Measurements from ENCODE around the gene SLC51B.
"Not testable (repeated sequence)": the region's sequence is repeated elsewhere in the genome, so short reads cannot be mapped to it uniquely, and the experiment has no call there.

The SLC51B gene

DNA sequence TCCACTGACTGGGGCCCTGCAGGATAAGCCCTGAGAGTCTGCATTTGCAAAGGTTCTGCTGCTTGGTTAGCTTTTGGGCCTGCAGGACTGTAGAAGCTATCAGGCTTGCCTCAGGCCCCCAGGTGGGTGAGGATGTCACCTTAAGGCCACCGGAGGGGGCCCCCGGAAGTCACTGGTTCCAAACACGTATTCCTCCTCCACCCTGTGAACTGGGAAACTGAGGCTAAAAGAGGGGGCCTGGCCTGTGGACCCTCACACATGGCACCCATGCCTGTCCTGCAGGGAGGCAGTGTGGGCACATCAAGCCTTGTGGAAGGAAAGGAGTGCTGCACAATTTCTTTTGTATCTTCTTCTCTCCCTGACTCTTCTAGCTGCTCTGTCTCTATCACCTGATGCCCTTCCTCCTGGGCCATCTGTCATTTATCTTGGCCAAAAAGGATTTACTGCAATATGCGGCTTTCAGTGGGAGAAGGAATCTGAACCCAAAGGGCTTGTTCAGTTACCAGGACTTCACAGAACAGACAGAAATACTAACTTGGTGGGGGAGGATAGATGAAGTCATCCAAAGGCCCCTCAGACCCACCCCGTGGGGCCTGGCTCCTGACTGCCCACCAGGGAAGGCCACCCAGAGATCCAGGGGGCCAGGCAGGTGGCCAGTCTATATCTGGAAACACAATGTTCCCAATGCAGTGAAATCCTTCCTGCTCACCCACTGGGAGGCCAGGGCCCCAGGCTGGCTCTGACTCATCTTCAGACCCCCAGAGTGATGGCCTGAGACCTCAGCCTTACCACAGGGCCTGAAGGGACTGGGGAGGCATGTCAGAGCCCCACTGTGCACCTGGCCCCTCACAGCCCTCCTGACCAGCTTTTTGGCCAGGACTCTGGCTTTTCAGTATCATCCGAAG lies 51.5 kb downstream of the SLC51B start:
- in situ Hi-C loops (cut with MboI; ENCODE audit: low pct_unique_long_range_greater_than_20kb, low sequenced_read_pairs, unreplicated experiment): no loop called here
- no peak for DNase-seq (ENCODE audit: low spot score)
- TF ChIP-seq, protein P1, sequence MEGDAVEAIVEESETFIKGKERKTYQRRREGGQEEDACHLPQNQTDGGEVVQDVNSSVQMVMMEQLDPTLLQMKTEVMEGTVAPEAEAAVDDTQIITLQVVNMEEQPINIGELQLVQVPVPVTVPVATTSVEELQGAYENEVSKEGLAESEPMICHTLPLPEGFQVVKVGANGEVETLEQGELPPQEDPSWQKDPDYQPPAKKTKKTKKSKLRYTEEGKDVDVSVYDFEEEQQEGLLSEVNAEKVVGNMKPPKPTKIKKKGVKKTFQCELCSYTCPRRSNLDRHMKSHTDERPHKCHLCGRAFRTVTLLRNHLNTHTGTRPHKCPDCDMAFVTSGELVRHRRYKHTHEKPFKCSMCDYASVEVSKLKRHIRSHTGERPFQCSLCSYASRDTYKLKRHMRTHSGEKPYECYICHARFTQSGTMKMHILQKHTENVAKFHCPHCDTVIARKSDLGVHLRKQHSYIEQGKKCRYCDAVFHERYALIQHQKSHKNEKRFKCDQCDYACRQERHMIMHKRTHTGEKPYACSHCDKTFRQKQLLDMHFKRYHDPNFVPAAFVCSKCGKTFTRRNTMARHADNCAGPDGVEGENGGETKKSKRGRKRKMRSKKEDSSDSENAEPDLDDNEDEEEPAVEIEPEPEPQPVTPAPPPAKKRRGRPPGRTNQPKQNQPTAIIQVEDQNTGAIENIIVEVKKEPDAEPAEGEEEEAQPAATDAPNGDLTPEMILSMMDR (IDR thresholded peaks at IDR 0.05; ENCODE audit: extremely low read depth, insufficient read depth, missing control alignments): no peak

DNA sequence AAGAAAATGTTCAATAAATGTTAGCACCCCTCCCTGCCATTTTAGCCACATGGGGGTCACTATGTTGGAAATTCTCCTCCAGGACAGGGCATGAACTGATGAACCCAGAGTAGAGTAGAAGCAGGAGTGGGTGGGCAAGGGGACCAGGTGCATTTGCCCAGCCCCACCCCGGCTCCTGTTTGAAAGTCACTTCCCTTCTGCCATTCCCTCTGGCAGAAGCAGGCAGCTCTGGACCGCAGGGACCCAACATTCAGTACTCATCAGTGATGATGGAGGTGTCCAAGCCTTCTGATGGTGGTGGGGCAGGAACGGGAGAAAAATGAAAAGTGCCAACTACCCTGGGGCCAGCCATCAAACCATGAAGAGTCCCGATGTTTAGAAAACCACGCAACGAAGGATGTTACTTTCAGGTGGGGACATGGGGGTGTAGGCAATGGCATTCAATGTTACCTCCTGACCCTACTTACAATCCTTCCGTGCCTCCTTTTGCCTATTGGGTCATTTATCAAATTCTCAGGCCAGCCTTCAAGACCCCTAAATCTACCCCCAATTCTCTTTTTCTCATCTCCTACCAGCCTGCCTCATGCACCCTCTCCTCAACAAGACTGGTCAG lies 52.6 kb downstream of the SLC51B start:
- TF ChIP-seq, protein P1 (IDR thresholded peaks at IDR 0.05; ENCODE audit: extremely low read depth, insufficient read depth, missing control alignments): no peak
- no peak for DNase-seq (ENCODE audit: low spot score)
- in situ Hi-C loops (cut with MboI; ENCODE audit: low pct_unique_long_range_greater_than_20kb, low sequenced_read_pairs, unreplicated experiment): no loop called here

DNA sequence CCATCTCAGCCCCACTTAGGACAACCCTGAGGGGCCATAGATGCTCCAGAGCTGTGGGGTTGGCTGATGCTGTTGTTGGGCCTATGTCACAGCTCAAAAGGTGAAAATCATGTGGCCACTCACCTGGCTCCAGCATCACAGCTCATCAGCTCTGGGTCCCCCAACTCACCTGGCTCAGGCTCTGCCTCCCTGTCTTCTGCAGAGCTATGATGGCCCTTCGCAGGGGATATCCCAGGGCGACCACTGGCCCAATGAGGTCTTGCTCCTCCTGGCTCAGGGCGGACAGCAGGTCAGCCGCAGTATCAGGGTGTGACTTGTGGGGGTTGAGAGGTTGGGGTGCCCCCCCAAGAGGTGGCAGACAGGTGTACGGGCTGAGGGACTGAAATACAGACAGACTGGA lies 54.1 kb downstream of the SLC51B start:
- TF ChIP-seq, protein P1 (IDR thresholded peaks at IDR 0.05; ENCODE audit: extremely low read depth, insufficient read depth, missing control alignments): no peak
- in situ Hi-C loops (cut with MboI; ENCODE audit: low pct_unique_long_range_greater_than_20kb, low sequenced_read_pairs, unreplicated experiment): no loop called here
- DNase-seq (ENCODE audit: low spot score): no peak

DNA sequence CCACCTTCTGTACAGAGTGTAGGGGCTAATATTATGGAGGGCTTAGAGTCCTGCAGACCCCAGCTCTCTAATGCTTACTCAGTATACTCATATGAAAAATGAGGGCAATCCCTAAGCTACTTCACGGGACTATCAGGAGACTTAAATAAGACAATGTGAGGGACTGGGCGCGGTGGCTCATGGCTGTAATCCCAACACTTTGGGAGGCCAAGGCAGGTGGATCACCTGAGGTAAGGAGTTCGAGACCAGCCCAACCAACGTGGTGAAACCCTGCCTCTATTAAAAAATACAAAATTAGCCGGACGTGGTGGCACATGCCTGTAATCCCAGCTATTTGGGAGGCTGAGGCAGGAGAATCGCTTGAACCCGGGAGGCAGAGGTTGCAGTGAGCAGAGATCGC lies 54.6 kb downstream of the SLC51B start:
- in situ Hi-C loops (cut with MboI; ENCODE audit: low pct_unique_long_range_greater_than_20kb, low sequenced_read_pairs, unreplicated experiment); DNase-seq (ENCODE audit: low spot score): not testable (repeated sequence)

DNA sequence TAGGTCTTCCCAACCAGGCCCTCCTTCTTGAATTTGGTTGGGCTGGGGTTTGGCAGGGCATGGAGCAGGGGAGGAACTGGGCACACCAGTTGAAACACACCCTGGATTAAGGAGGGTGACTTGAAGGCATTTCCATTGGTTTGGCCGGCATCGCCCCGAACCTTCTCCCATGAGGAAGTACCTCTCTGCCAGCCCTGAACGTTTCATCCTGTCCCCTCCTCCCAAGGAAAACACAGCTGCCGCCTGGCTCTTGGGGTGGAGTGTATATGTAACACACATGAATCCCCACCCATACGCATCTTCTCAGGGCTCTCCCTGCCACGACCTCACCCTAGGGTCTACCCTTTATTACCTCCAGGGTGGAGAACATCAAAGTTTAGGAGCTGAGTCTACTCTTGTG lies 55.3 kb downstream of the SLC51B start:
- TF ChIP-seq, protein P1 (IDR thresholded peaks at IDR 0.05; ENCODE audit: extremely low read depth, insufficient read depth, missing control alignments): no peak
- in situ Hi-C loops (cut with MboI; ENCODE audit: low pct_unique_long_range_greater_than_20kb, low sequenced_read_pairs, unreplicated experiment): no loop called here

DNA sequence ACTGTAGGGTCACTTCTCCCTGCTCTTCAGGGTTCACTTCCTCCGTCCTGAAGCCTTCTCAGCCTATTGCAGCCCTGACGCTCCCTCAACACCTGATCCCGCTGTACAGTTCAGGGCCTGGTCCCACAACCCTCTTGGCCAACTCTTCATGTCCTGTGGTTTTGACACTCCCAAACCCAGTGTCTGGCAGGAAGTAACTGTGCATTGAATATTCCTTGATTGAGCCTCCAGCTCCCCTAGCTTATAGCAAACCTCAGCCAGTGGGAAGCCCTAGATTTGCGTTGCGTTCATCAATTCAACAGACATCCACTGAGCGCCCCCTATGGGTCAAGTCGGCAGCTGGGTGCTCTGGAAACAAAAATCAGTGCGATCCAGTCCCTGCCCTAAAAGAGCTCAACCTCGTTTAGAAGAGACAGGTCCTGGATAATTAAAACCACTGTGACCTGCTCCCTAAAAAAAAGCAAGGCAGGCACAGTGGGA lies 56.3 kb downstream of the SLC51B start:
- TF ChIP-seq, protein P1 (IDR thresholded peaks at IDR 0.05; ENCODE audit: extremely low read depth, insufficient read depth, missing control alignments): peak; percentile 81
- in situ Hi-C loops (cut with MboI; ENCODE audit: low pct_unique_long_range_greater_than_20kb, low sequenced_read_pairs, unreplicated experiment): no loop called here
- DNase-seq (ENCODE audit: low spot score): peak; percentile 77

More for the DNA sequence above, 55.3 kb downstream of the SLC51B start:
- DNase-seq (ENCODE audit: low spot score): no peak

All from GM13977 (cell line).